LHCN-M2 (cell line): ENCODE data around the gene NME7. TPM values are rescaled to one million over a fixed set of nuclear protein-coding genes. Genes with fewer than 3 reads are reported as not detected.

Experiments
- DNase-seq: peaks from one replicate; pipeline ENCODE4 v3.0.0-alpha.2; 2012; ENCODE audit warnings: low read depth
- total RNA-seq: library from RNA; depleted of rRNA; stranded (reverse); fragments of >200 nt; gene quantifications from 2 replicates; pipeline ENCODE4 v1.2.3, GENCODE V29; 2014

The NME7 gene
- total RNA-seq, 1 experiment from 2014 or later: 29.9 TPM

GRCh38 chr1:169108863-169109560 lies 258.6 kb downstream of the NME7 start:
- DNase-seq: peak; percentile 37

GRCh38 chr1:169108223-169108622 lies 259.4 kb downstream of the NME7 start:
- DNase-seq: no peak

- peak; percentile 65 for DNase-seq
Observed at GRCh38 chr1:169107603-169108208, 259.9 kb downstream of the NME7 start.

- DNase-seq: peak; percentile 65
Observed at GRCh38 chr1:169106921-169107602, 260.5 kb downstream of the NME7 start.

GRCh38 chr1:169106095-169106920 lies 261.3 kb downstream of the NME7 start, which contains the start of gene ATP1B1:
ATP1B1 (plus strand) TSS chr1:169106690; CDS start chr1:169106830, 140 bp downstream.
- DNase-seq: peak; percentile 78

GRCh38 chr1:169105434-169106094 lies 262.0 kb downstream of the NME7 start:
- DNase-seq: peak; percentile 66

GRCh38 chr1:169105087-169105433 lies 262.5 kb downstream of the NME7 start:
- DNase-seq: no peak

GRCh38 chr1:169103480-169103893 lies 264.1 kb downstream of the NME7 start:
- no peak for DNase-seq

GRCh38 chr1:169103002-169103401 lies 264.6 kb downstream of the NME7 start:
- DNase-seq: no peak

- DNase-seq: peak; percentile 63
Observed at GRCh38 chr1:169102567-169102966, 265.0 kb downstream of the NME7 start.

GRCh38 chr1:169100651-169101088 lies 266.9 kb downstream of the NME7 start:
- DNase-seq: no peak

GRCh38 chr1:169100208-169100607 lies 267.4 kb downstream of the NME7 start:
- no peak for DNase-seq

GRCh38 chr1:169099561-169099960 lies 268.0 kb downstream of the NME7 start:
- DNase-seq: no peak

GRCh38 chr1:169098380-169098779 lies 269.2 kb downstream of the NME7 start:
- DNase-seq: no peak

GRCh38 chr1:169094897-169095569 lies 272.6 kb downstream of the NME7 start:
- no peak for DNase-seq

- DNase-seq: no peak
Observed at GRCh38 chr1:169092399-169092798, 275.2 kb downstream of the NME7 start.

GRCh38 chr1:169091480-169091941 lies 276.1 kb downstream of the NME7 start:
- DNase-seq: no peak

- DNase-seq: no peak
Observed at GRCh38 chr1:169090900-169091311, 276.7 kb downstream of the NME7 start.

- DNase-seq: no peak
Observed at GRCh38 chr1:169090308-169090899, 277.2 kb downstream of the NME7 start.

- no peak for DNase-seq
Observed at GRCh38 chr1:169089776-169090175, 277.8 kb downstream of the NME7 start.
